Smooth muscle cell (in vitro differentiated cells): ENCODE data around the gene HES3. TPM values are rescaled to one million over a fixed set of nuclear protein-coding genes. Genes with fewer than 3 reads are reported as not detected.

ENCODE experiments used
- DNase-seq: peaks from one replicate; lab custom pipeline; 2025; ENCODE audit not compliant: unreplicated experiment; lab: John Stamatoyannopoulos, UW
- H2AFZ ChIP-seq: fragments of 200-600 bp; sonication (generic); 2 replicates; pipeline ENCODE4 v1.6.0; 2016; ENCODE audit warnings: antibody characterized with exemption, low read depth, mild to moderate bottlenecking
- H3F3A ChIP-seq: fragments of 200-600 bp; sonication (generic); 2 replicates; pipeline ENCODE4 v1.6.0; 2017; ENCODE audit warnings: antibody characterized with exemption, low read depth
- H3K27ac ChIP-seq: fragments of 200-600 bp; sonication (generic); 2 replicates; pipeline ENCODE4 v1.5.1; 2016; ENCODE audit warnings: low read depth, mild to moderate bottlenecking
- H3K27me3 ChIP-seq: fragments of 200-600 bp; sonication (generic); 2 replicates; pipeline ENCODE4 v1.6.1; 2016; ENCODE audit warnings: low read depth, mild to moderate bottlenecking
- H3K36me3 ChIP-seq: fragments of 200-600 bp; sonication (generic); 2 replicates; pipeline ENCODE4 v1.5.1; 2016; ENCODE audit warnings: low read depth
- H3K4me1 ChIP-seq: fragments of 200-600 bp; sonication (generic); 2 replicates; pipeline ENCODE4 v1.5.1; 2016; ENCODE audit warnings: low read depth
- H3K4me2 ChIP-seq: fragments of 200-600 bp; sonication (generic); 2 replicates; pipeline ENCODE4 v1.6.0; 2016; ENCODE audit warnings: mild to moderate bottlenecking
- H3K4me3 ChIP-seq: fragments of 200-600 bp; sonication (generic); 2 replicates; pipeline ENCODE4 v1.5.1; 2016; ENCODE audit warnings: mild to moderate bottlenecking
- H3K79me2 ChIP-seq: fragments of 200-600 bp; sonication (generic); 2 replicates; pipeline ENCODE4 v1.6.0; 2016; ENCODE audit warnings: low read depth, mild to moderate bottlenecking
- H3K9ac ChIP-seq: fragments of 200-600 bp; sonication (generic); 2 replicates; pipeline ENCODE4 v1.6.0; 2016; ENCODE audit warnings: low read depth
- H3K9me3 ChIP-seq: fragments of 200-600 bp; sonication (generic); replicated peaks from 2 replicates; pipeline ENCODE4 v1.5.1; 2016; ENCODE audit warnings: low read depth
- H4K20me1 ChIP-seq: fragments of 200-600 bp; sonication (generic); 2 replicates; pipeline ENCODE4 v1.6.0; 2016; ENCODE audit warnings: low read depth
- WGBS: methylation state at CpG from one replicate; pipeline ENCODE4 v1.1.7; 2016; ENCODE audit warnings: low lambda C conversion rate; 5-methylcytosine and 5-hydroxymethylcytosine counted together
- polyA plus RNA-seq: library from polyadenylated mRNA; unstranded; fragments of >200 nt; fragmentation: Nextera tagmentation; extraction: Ambion mirVana; gene quantifications from 2 replicates; pipeline ENCODE4 v1.2.1, GENCODE V29; 2016
- total RNA-seq: library from RNA; depleted of rRNA; stranded (reverse); fragments of >200 nt; gene quantifications from 2 replicates; pipeline ENCODE4 v1.2.3, GENCODE V29; 2014
- TF ChIP-seq, protein P1 (sequence below): fragments of 200-600 bp; sonication (generic); IDR thresholded peaks from 2 replicates; pipeline ENCODE4 v1.5.1; 2017; ENCODE audit warnings: borderline replicate concordance, mild to moderate bottlenecking, antibody characterized with exemption; ENCODE audit not compliant: insufficient read depth, poor library complexity, severe bottlenecking

The HES3 gene
- total and polyA plus RNA-seq, 2 experiments from 2014 or later: not detected

DNA sequence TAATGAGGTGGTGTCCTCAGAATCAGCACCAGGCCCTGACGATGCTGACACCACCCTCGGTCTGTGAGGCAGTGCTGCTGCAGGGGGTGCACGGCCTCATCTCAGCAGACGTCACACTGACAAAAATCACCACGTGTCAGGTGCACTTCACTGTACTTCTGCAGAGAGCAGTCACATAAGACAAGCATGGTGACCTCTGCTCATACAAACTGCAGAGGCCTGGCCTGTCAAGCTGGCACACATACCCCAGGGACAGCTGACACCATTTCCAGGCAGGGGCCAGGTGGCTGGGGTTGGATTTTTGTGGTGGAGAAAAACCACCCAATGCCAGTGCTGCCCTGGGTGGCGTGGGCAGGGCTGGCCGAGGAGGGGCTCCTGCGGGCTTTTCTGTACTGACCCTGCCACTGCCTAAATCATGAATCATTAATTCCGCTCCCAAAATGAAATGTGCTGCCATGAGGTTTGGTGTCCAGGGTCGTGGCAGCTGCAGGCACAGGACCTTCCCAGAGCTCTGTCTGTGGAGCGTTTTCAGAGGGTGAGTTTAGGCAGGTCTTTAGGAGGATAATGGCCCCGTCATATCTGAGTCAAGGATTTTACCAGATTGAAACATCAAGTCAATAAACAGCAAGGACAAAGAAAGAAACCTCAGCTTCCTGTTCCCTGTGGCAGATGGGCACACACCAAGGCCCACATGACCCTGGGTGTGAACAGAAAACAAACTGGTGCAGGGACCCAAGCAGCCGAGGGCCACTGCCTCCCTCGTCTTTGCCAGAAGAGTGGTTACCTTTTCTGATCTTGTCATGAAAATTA lies 50.3 kb downstream of the HES3 start:
- no peak overlapping the region for H3K27ac ChIP-seq
- no peaks in the 10 kb centered on the region for H3K9me3 ChIP-seq
- no peak for DNase-seq
- H3F3A ChIP-seq: no peaks in the 10 kb centered on the region
- H2AFZ ChIP-seq: no peak overlapping the region
- H3K4me2 ChIP-seq: no peak overlapping the region
- no peak overlapping the region for H3K4me3 ChIP-seq
- no peaks in the 10 kb centered on the region for H3K79me2 ChIP-seq
- 96% methylated on average over 14 of the region's 14 CpGs for WGBS
- H4K20me1 ChIP-seq: no peaks in the 10 kb centered on the region
- no peaks in the 10 kb centered on the region for H3K36me3 ChIP-seq
- no peaks in the 10 kb centered on the region for H3K4me1 ChIP-seq
- H3K27me3 ChIP-seq: no peaks in the 10 kb centered on the region
- H3K9ac ChIP-seq: no peak overlapping the region
- TF ChIP-seq, protein P1, sequence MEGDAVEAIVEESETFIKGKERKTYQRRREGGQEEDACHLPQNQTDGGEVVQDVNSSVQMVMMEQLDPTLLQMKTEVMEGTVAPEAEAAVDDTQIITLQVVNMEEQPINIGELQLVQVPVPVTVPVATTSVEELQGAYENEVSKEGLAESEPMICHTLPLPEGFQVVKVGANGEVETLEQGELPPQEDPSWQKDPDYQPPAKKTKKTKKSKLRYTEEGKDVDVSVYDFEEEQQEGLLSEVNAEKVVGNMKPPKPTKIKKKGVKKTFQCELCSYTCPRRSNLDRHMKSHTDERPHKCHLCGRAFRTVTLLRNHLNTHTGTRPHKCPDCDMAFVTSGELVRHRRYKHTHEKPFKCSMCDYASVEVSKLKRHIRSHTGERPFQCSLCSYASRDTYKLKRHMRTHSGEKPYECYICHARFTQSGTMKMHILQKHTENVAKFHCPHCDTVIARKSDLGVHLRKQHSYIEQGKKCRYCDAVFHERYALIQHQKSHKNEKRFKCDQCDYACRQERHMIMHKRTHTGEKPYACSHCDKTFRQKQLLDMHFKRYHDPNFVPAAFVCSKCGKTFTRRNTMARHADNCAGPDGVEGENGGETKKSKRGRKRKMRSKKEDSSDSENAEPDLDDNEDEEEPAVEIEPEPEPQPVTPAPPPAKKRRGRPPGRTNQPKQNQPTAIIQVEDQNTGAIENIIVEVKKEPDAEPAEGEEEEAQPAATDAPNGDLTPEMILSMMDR: no peak

DNA sequence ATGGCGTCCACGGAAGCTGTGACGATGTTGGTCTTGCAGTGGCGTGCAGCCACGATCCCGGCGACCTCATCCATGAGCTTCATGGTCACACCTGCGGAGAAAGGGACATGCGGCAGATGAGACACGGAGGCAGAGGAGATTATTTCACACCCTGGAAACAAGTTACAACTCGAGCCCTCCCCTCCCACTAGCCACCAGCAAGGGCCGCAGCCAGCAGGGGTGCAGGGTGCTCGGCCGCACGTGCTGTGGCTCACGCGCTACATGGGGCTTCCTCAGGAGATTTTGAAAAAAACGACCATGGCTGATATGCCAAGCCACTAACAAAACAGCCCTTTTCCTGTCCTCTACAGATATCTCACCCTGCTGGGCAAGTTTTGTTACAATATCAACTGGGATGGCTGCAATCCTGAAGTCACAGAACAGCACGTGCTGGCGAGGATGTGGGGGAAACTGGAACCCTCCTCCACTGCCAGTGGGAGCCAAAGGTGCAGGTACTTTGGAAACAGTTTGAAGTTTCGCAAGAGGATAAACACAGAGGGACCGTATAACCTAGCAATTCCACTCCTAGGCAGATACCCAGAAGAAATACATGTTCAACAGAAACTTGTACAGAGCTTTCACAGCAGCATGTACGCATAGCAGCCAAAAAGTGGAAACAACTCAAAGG lies 51.0 kb downstream of the HES3 start:
- H3K4me1 ChIP-seq: no peaks in the 10 kb centered on the region
- WGBS: 94% methylated on average over 23 of the region's 23 CpGs
- H3K4me3 ChIP-seq: no peak overlapping the region
- TF ChIP-seq, protein P1: no peak
- no peak overlapping the region for H3K9ac ChIP-seq
- no peaks in the 10 kb centered on the region for H3K9me3 ChIP-seq
- H4K20me1 ChIP-seq: no peaks in the 10 kb centered on the region
- H3K27ac ChIP-seq: no peak overlapping the region
- H3K36me3 ChIP-seq: no peaks in the 10 kb centered on the region
- no peaks in the 10 kb centered on the region for H3F3A ChIP-seq
- H3K79me2 ChIP-seq: no peaks in the 10 kb centered on the region
- no peaks in the 10 kb centered on the region for H3K27me3 ChIP-seq
- no peak for DNase-seq
- no peak overlapping the region for H3K4me2 ChIP-seq
- no peak overlapping the region for H2AFZ ChIP-seq

Other genes starting within 250 kb of the HES3 start
- 1.4 and 3.6 TPM in 2 replicates for gene KCNAB2, start 198.3 kb upstream of the HES3 start, total RNA-seq
- gene KCNAB2, start 198.3 kb upstream of the HES3 start, polyA plus RNA-seq: 2.9 and 3.9 TPM in 2 replicates
- gene CHD5, start 63.9 kb upstream of the HES3 start, total RNA-seq: 0.40 TPM in 2 replicates
- gene CHD5, start 63.9 kb upstream of the HES3 start, polyA plus RNA-seq: not detected in 2 replicates
- gene RPL22, start 44.6 kb upstream of the HES3 start, total RNA-seq: 108 and 126 TPM in 2 replicates
- 108 and 117 TPM in 2 replicates for gene RPL22, start 44.6 kb upstream of the HES3 start, polyA plus RNA-seq
- 1.8 and 4.8 TPM in 2 replicates for gene RNF207, start 38.1 kb upstream of the HES3 start, total RNA-seq
- 2.0 and 4.0 TPM in 2 replicates for gene RNF207, start 38.1 kb upstream of the HES3 start, polyA plus RNA-seq
- gene ICMT, start 8.2 kb upstream of the HES3 start, total RNA-seq: 55.1 and 66.8 TPM in 2 replicates
- gene ICMT, start 8.2 kb upstream of the HES3 start, polyA plus RNA-seq: 34.7 and 36.6 TPM in 2 replicates
- 6.4 and 8.2 TPM in 2 replicates for gene GPR153, start 16.9 kb downstream of the HES3 start, total RNA-seq
- 15.5 and 15.8 TPM in 2 replicates for gene GPR153, start 16.9 kb downstream of the HES3 start, polyA plus RNA-seq
- gene ACOT7, start 149.6 kb downstream of the HES3 start, total RNA-seq: 16.4 and 19.5 TPM in 2 replicates
- gene ACOT7, start 149.6 kb downstream of the HES3 start, polyA plus RNA-seq: 53.6 and 53.8 TPM in 2 replicates
- gene HES2, start 175.7 kb downstream of the HES3 start, total RNA-seq: 4.6 and 5.6 TPM in 2 replicates
- 1.7 and 11.1 TPM in 2 replicates for gene HES2, start 175.7 kb downstream of the HES3 start, polyA plus RNA-seq
- gene ESPN, start 180.6 kb downstream of the HES3 start, total RNA-seq: not detected in 2 replicates
- 1.1 and 2.6 TPM in 2 replicates for gene ESPN, start 180.6 kb downstream of the HES3 start, polyA plus RNA-seq
- 9.6 and 19.8 TPM in 2 replicates for gene TNFRSF25, start 222.0 kb downstream of the HES3 start, total RNA-seq
- 10.1 and 17.7 TPM in 2 replicates for gene TNFRSF25, start 222.0 kb downstream of the HES3 start, polyA plus RNA-seq
- 14.5 and 16.1 TPM in 2 replicates for gene PLEKHG5, start 247.5 kb downstream of the HES3 start, total RNA-seq
- gene PLEKHG5, start 247.5 kb downstream of the HES3 start, polyA plus RNA-seq: 10.6 and 17.8 TPM in 2 replicates